GM10847 (cell line): Measurements from ENCODE around the gene CAPN11.
A peak's percentile ranks its signal among the peaks of the same experiment; 100 is the strongest.

Source experiments
- POLR2A ChIP-seq: IDR thresholded peaks from 2 replicates; pipeline ENCODE4 v1.6.1; 2011; ENCODE audit not compliant: insufficient read length; ENCODE audit errors: extremely low read depth

CAPN11 gene

GRCh38 chr6:44222486-44223318 lies 64.1 kb downstream of the CAPN11 start:
- no peak for TF ChIP-seq POLR2A

- TF ChIP-seq POLR2A = peak; percentile 72
Measured at GRCh38 chr6:44223319-44224028, 64.9 kb downstream of the CAPN11 start, which contains the start of gene SLC29A1. SLC29A1 (plus strand) TSS chr6:44223595; CDS start chr6:44227314, 3,719 bp downstream.

- no peak for TF ChIP-seq POLR2A
Measured at GRCh38 chr6:44224029-44224964, 65.7 kb downstream of the CAPN11 start.

DNA sequence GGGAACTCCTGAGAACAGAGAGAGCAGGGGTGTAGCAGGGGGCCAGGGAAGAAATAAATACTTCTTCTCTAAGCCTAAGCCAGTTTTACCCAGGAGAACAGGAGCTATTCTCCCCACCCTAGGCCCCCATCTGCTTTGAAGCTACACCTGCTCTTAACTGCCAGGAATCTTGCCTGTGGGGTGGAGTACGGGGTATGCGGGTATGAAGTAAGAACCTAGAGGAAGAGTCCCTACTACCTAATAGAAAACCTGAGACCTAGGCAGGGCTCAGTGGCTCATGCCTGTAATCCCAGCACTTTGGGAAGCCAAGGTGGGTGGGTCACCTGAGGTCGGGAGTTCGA lies 66.3 kb downstream of the CAPN11 start:
- no peak for TF ChIP-seq POLR2A

GRCh38 chr6:44225579-44226325 lies 67.1 kb downstream of the CAPN11 start:
- no peak for TF ChIP-seq POLR2A

- no peak for TF ChIP-seq POLR2A
Measured at GRCh38 chr6:44226368-44227147, 67.9 kb downstream of the CAPN11 start.

DNA sequence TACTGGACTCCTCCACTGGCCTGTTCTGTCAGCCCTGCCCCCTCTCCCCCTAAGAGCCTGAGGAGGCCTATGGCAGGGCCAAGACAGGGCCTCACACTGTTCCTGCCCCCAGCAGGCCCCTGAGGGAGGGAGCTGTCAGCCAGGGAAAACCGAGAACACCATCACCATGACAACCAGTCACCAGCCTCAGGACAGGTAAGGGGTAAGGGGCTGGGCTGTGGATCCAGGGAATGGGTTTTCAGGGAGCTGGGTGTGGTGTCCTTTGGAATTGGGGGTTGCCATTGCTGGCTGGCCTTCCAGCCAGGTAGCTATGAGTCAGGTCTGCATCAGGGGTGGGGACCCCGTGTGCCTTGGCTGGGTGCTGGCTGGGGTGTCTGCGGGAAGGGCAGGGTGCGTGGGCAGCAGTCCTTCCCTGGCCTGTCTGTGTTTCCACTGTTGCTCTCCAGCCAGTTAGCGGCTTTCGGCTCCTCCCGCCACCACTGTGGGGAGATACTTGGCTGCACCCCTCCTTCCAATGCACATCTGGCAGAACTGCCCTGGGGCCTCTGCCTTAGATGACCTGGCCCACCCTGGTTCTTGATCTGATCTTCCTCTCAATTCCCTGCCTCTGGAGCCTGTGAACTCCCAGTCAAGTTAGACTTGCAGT lies 68.7 kb downstream of the CAPN11 start:
- no peak for TF ChIP-seq POLR2A

- no peak for TF ChIP-seq POLR2A
Measured at GRCh38 chr6:44228031-44228430, 69.4 kb downstream of the CAPN11 start.

DNA sequence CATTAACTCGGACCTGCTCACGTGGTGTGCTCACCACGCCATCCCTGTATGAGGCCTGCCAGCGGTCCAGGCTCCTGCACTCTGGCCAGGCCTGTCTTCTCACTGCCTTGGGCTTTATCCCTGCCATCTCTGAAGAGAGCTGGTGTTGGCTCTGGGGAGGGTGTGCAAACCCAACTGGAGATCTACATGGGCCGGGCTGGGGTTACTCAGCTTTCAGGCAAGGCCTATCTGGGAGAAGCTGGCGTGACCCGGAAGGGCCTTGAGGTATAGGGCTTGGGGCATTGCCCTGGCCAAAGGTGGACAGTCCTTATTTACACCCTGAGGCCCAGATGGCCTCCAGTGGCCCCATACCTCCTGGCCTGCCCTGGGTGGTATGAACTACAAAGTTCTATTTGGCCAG lies 69.8 kb downstream of the CAPN11 start:
- TF ChIP-seq POLR2A = no peak

GRCh38 chr6:44228836-44229235 lies 70.2 kb downstream of the CAPN11 start:
- no peak for TF ChIP-seq POLR2A

GRCh38 chr6:44229376-44230033 lies 70.9 kb downstream of the CAPN11 start:
- TF ChIP-seq POLR2A = no peak

- no peak for TF ChIP-seq POLR2A
Measured at GRCh38 chr6:44230034-44230675, 71.5 kb downstream of the CAPN11 start.
